Measurements from ENCODE around the gene PLCL2. TPM values are rescaled to one million over a fixed set of nuclear protein-coding genes. Genes with fewer than 3 reads are reported as not detected.
"Not testable (repeated sequence)": the region's sequence is repeated elsewhere in the genome, so short reads cannot be mapped to it uniquely, and the experiment has no call there.

PLCL2 gene
- total RNA-seq, 1 donor from 2014 or later: 26.1 TPM

GRCh38 chr3:17075358-17075757 is 190.6 kb downstream of the PLCL2 start:
- no peak for DNase-seq (ENCODE audit: low spot score)

DNA sequence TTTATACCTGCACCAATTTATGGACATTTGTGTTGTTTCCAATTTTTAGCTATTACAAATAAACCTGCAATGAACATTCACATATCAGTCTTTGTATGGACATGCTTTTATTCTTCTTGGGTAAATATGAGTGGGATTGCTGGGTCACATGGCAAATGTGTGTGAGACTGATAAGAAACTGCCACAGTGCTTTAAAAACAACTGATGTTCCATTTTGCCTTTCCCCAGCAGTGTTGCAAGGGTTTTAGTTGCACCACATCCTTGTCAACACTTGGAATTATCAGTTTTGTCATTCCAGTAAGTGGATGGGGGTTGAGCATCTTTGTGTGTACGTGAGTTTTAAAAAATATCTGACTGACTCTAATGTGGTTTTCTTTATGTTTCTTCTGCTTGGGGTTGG is 191.2 kb downstream of the PLCL2 start:
- DNase-seq (ENCODE audit: low spot score): no peak

DNA sequence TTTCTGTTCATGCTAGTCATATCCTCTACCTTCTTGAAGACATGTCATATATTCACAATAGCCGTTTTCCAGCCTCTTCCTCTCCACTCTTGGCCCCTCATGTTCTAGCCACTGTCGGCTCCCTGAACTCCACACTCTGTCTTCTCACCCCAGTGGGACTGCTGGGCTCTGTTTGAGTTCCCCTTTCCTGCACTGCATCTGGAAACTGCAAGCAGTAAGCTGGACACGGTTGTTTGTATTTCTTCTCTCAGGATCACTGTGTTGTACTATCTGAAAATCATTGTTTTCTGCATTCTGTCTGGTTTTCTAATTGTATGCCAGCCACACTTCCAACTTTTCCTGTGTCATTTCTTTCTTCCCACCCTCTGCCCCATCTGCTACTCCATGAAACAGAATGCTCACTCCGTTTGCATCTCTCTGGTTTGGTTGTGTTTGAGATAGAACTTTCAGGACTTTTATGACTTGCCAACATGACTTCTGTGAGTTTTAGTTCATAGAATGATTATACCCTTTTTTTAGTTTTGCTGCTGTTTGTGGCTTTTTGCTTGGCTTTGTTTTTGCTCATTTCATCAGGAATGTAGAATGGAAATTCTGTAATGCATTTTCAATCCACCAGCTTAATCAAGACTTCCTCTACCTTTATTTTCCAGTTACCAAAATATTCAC is 192.3 kb downstream of the PLCL2 start:
- DNase-seq (ENCODE audit: low spot score): no peak

GRCh38 chr3:17077606-17078005 is 192.9 kb downstream of the PLCL2 start:
- DNase-seq (ENCODE audit: low spot score): no peak

DNA sequence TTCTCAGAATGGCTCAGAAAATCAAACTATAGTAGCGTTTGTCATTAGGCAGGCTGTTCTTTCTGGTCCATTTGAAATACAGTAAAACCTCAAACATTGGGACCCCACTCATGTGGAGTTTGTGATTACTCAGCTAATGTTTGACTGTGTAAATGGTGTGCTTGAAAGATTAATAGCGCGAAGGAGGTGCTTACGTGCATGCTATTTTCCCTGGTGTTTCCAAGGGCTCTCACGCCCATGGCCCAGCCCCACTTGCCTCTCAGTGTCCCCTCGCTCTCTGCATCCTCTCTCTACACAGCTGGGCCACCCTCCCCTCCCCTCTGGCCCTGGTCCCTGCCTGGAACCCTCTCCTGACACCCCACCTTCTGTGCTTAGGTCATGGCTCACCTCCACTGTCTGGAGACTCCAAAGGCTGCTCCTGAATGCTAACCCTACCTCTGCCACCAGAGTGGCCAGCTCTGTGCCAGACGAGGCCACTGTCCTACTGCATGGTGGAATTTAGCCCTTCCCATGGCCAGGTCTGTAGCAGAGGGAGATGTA is 194.2 kb downstream of the PLCL2 start:
- no peak for DNase-seq (ENCODE audit: low spot score)

DNA sequence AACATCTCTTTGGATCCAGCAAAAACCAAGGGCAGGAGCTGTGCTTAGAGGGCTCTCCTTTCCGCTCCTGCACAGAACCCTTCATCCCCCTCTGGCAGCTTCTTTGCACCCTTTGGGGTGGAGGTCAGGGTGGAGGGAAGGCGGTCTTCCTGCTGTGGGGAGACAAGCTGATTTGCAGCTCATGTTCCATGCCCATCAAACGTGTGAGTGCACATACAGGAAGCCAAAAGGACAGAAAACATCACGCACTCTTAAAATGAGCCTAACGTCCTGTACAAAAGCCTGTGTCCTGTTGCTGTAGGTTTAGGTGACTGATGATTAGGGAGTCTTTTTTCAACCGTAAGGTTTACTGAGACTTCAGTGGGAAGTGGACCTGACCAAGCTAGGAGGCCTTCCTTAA is 195.2 kb downstream of the PLCL2 start:
- no peak for DNase-seq (ENCODE audit: low spot score)

DNA sequence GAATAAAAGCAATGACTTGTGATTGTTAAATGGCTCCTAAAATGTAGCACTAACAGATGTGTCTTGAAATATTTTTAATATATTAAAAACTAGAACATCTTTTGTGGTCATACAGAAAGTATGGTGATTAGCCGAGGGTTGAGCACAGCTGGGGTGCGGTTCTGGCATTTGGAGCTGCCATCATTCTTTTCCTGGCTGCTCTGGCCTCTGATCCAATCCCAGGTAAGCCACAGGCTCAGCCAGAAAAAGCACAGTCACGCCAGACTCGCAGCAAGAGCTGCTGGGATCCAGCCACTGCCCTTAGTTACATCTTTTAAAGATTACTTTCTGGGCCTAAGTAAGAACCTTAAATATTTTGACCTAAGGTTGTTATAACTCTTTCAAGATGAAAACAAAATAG is 196.8 kb downstream of the PLCL2 start:
- no peak for DNase-seq (ENCODE audit: low spot score)

GRCh38 chr3:17087509-17087908 is 202.8 kb downstream of the PLCL2 start:
- no peak for DNase-seq (ENCODE audit: low spot score)

- no peak for DNase-seq (ENCODE audit: low spot score)
Measured at GRCh38 chr3:17088017-17088416, 203.3 kb downstream of the PLCL2 start.

GRCh38 chr3:17088602-17089313 is 204.0 kb downstream of the PLCL2 start:
- peak; percentile 28 for DNase-seq (ENCODE audit: low spot score)

DNA sequence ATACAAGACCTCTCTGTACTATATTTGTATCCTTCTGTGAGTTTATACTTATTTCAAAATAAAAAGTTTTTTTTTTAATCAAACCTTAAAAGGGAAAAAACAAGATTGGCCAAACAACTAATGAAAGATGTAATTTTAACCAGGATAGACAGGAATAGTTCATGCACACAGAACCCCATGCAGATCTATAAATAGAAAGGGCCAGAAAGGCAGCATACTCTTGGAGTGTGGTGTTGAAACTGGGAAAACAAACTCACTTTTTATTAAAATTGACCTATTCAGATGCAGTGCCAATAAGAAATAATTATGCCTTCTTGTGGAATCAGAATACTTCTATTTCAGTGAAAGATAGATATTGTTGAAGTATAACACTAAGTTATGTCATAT is 204.6 kb downstream of the PLCL2 start:
- DNase-seq (ENCODE audit: low spot score): no peak

- no peak for DNase-seq (ENCODE audit: low spot score)
Measured at GRCh38 chr3:17090280-17090983, 205.7 kb downstream of the PLCL2 start.

GRCh38 chr3:17091910-17092582 is 207.3 kb downstream of the PLCL2 start:
- no peak for DNase-seq (ENCODE audit: low spot score)

DNA sequence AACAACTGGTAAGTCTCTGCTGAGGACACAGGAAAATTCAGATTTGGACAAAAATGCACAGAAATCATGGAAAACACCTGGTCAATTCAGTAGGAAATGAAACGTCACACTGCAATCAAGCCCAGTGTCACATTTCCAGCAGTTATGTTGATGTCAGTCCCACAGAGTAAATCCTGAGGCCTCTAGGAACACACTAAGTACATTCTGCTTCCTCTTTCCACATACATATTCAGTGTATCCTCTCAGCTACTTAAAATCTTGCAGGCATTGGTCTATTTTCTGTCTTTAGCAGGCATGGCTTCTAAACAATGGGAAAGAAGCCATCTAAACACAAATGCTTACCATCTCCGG is 207.8 kb downstream of the PLCL2 start:
- DNase-seq (ENCODE audit: low spot score): no peak

DNA sequence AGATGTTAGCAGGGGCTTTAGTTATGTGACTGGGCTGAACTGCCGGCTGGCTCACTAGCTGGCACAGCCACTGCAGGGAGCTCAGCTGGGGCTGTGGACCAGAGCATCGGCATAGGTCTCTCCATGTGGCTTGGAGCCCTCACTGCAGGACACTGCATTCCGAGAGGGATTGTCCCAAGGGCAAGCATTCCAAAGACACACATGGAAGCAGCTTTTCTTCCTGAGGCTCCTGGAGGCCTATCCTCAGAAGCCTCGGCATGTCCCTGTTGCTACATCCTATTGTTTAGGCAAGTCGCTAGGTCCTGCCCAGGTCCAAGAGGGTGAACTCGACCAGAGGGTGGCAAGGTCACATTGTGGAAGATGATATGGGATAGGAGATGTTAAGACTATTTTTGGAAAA is 209.8 kb downstream of the PLCL2 start:
- DNase-seq (ENCODE audit: low spot score): no peak

- no peak for DNase-seq (ENCODE audit: low spot score)
Measured at GRCh38 chr3:17103579-17103978, 218.8 kb downstream of the PLCL2 start.

DNA sequence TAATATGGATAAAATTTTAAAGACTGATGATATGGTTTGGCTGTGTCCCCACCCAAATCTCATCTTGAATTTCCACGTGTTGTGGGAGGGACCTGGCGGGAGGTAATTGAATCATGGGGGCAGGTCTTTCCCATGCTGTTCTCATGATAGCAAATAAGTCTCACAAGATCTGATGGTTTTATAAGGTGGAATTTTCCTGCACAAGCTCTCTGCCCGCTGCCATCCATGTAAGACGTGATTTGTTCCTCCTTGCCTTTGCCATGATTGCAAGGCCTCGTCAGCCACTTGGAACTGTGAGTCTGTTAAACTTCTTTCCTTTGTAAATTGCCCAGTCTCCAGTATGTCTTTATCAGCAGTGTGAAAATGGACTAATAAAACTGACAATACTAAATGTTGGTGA is 222.0 kb downstream of the PLCL2 start:
- DNase-seq (ENCODE audit: low spot score): not testable (repeated sequence)

- DNase-seq (ENCODE audit: low spot score): no peak
Measured at GRCh38 chr3:17110660-17111396, 226.1 kb downstream of the PLCL2 start.

- DNase-seq (ENCODE audit: low spot score): no peak
Measured at GRCh38 chr3:17111586-17111985, 226.8 kb downstream of the PLCL2 start.

DNA sequence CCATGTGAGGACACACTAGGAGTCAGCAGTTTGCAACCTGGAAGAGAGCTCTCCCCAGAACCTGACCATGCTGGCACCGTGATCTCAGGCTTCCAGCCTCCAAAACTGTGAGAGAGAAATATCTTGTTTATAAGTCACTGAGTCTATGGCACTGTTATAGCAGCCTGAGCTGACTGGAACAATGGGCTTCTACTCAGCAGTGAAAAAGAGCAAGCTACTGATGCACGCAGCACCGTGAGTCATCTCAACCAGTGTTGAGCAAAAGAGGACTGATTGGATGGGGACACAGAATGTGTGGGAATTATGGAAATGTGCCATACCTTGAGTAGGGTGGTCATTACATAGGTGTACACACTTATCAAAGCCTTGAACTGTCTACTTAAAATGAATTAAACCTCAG is 230.4 kb downstream of the PLCL2 start:
- no peak for DNase-seq (ENCODE audit: low spot score)

- DNase-seq (ENCODE audit: low spot score): no peak
Measured at GRCh38 chr3:17116007-17116600, 231.3 kb downstream of the PLCL2 start.

Measured in mucosa of gallbladder (tissue), 1 donor.